GM21390 (cell line): ENCODE measurements around the gene HPSE2.
"Not testable (repeated sequence)": the region's sequence is repeated elsewhere in the genome, so short reads cannot be mapped to it uniquely, and the experiment has no call there.

Experiments
- ATAC-seq: cut with Tn5 transposase; IDR thresholded peaks from one replicate; pipeline ENCODE4 v1.9.1; 2021; ENCODE audit not compliant: unreplicated experiment

Gene HPSE2

GRCh38 chr10:99008054-99008453 lies 227.6 kb downstream of the HPSE2 start:
- ATAC-seq, result no peak

- no peak for ATAC-seq
Observed at GRCh38 chr10:99007457-99007856, 228.2 kb downstream of the HPSE2 start.

- ATAC-seq, result no peak
Observed at GRCh38 chr10:99005254-99005653, 230.4 kb downstream of the HPSE2 start.

GRCh38 chr10:99004738-99005137 lies 230.9 kb downstream of the HPSE2 start:
- ATAC-seq, result no peak

GRCh38 chr10:99002392-99002791 lies 233.3 kb downstream of the HPSE2 start:
- no peak for ATAC-seq

GRCh38 chr10:98997596-98997995 lies 238.1 kb downstream of the HPSE2 start:
- ATAC-seq, result no peak

- peak; percentile 61 for ATAC-seq
Observed at GRCh38 chr10:98994030-98994429, 241.6 kb downstream of the HPSE2 start.

GRCh38 chr10:98983751-98984150 lies 251.9 kb downstream of the HPSE2 start:
- not testable (repeated sequence) for ATAC-seq

- ATAC-seq, result no peak
Observed at GRCh38 chr10:98980353-98980752, 255.3 kb downstream of the HPSE2 start.

GRCh38 chr10:98971464-98971863 lies 264.2 kb downstream of the HPSE2 start:
- no peak for ATAC-seq

GRCh38 chr10:98967601-98968000 lies 268.1 kb downstream of the HPSE2 start:
- no peak for ATAC-seq

GRCh38 chr10:98963608-98964007 lies 272.0 kb downstream of the HPSE2 start:
- ATAC-seq, result no peak

- no peak for ATAC-seq
Observed at GRCh38 chr10:98959379-98959778, 276.3 kb downstream of the HPSE2 start.

GRCh38 chr10:98957801-98958200 lies 277.9 kb downstream of the HPSE2 start:
- no peak for ATAC-seq

GRCh38 chr10:98956576-98957260 lies 278.9 kb downstream of the HPSE2 start:
- no peak for ATAC-seq

- no peak for ATAC-seq
Observed at GRCh38 chr10:98953251-98953650, 282.4 kb downstream of the HPSE2 start.

- ATAC-seq, result no peak
Observed at GRCh38 chr10:98951269-98952000, 284.2 kb downstream of the HPSE2 start.

- no peak for ATAC-seq
Observed at GRCh38 chr10:98950106-98950505, 285.5 kb downstream of the HPSE2 start.

GRCh38 chr10:98949306-98949705 lies 286.3 kb downstream of the HPSE2 start:
- ATAC-seq, result no peak

- no peak for ATAC-seq
Observed at GRCh38 chr10:98943681-98944080, 292.0 kb downstream of the HPSE2 start.

- ATAC-seq, result no peak
Observed at GRCh38 chr10:98929709-98930108, 305.9 kb downstream of the HPSE2 start.

GRCh38 chr10:98925651-98926050 lies 310.0 kb downstream of the HPSE2 start:
- no peak for ATAC-seq

GRCh38 chr10:98924526-98924925 lies 311.1 kb downstream of the HPSE2 start:
- no peak for ATAC-seq
